HUDEP-2 (cell line): Measurements from ENCODE around the gene KRTAP10-4.
"Not testable (repeated sequence)": the region's sequence is repeated elsewhere in the genome, so short reads cannot be mapped to it uniquely, and the experiment has no call there.

Experiments used
- DNase-seq, 76 experiments: peaks; one replicate each; lab custom pipeline; 2025; ENCODE audit not compliant: unreplicated experiment in 76 of 76; lab: John Stamatoyannopoulos, UW

The KRTAP10-4 gene

DNA sequence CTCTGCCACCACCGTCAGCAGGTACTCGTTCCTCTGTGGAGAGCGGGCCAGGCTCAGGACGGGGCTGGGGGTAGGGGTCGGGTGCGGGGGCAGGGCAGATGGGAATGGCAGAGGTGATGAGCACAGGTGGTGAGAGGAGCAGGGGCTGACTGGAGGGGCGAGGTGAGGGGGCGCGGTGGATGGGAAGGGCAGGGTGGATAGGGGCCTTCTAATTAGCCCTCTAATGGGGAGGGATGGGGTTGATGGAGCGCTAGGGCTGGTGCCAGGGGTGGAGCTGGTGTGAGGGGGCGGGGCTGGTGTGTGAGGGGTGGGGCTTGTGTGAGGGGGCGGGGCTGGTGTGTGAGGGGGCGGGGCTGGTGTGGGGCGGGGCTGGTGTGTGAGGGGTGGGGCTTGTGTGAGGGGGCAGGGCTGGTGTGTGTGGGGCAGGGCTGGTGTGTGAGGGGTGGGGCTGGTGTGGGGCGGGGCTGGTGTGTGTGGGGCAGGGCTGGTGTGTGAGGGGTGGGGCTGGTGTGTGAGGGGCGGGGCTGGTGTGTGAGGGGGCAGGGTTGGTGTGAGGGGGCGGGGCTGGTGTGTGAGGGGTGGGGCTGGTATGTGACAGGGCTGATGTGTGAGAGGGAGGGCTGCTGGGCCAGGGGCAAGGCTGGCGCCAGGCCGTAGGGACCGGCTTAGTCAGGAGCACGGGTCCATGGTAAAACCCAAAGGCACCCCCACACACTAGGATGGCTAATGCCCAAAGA is 39.5 kb upstream of the KRTAP10-4 start:
- DNase-seq, result peak in 26 of 76 experiments; percentile 7 to 51 (median 30)

DNA sequence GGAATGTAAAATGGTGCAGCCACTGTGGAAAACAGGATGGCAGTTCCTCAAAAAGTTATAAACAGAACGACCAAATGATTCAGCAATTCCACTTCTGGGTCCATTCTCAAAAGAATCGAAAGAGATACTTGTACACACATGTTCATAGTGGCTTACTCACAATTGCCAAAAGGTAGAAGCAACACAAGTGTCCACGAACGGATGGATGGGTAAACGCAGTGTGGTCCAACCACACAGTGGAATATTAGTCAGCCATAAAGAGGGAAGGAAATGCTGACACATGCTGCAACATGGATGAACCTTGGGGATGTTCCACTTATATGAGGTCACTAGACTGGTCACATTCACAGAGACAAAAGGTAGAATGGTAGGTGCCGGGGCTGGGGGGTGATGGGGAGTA is 38.8 kb upstream of the KRTAP10-4 start:
- DNase-seq, result no peak

DNA sequence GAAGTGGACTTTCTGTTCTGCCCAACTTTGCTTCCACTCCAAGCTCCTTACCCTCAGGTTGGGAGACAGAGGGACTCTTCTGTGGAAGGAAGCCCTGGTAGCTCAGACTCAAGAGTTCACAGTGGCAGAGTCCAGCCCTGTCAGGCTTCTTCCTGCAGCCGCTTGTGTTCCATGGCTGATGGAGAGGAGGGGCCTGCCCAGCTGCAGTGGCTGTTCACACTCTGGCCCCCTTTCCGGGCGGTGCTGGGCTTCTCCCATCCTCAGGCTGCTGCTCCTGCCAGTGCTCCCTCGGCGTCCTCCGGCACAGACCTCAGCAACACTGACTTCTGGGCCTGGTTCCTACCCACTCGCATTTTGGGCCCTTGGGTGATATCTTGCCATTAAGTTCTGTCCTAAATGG is 37.6 kb upstream of the KRTAP10-4 start:
- no peak for DNase-seq

DNA sequence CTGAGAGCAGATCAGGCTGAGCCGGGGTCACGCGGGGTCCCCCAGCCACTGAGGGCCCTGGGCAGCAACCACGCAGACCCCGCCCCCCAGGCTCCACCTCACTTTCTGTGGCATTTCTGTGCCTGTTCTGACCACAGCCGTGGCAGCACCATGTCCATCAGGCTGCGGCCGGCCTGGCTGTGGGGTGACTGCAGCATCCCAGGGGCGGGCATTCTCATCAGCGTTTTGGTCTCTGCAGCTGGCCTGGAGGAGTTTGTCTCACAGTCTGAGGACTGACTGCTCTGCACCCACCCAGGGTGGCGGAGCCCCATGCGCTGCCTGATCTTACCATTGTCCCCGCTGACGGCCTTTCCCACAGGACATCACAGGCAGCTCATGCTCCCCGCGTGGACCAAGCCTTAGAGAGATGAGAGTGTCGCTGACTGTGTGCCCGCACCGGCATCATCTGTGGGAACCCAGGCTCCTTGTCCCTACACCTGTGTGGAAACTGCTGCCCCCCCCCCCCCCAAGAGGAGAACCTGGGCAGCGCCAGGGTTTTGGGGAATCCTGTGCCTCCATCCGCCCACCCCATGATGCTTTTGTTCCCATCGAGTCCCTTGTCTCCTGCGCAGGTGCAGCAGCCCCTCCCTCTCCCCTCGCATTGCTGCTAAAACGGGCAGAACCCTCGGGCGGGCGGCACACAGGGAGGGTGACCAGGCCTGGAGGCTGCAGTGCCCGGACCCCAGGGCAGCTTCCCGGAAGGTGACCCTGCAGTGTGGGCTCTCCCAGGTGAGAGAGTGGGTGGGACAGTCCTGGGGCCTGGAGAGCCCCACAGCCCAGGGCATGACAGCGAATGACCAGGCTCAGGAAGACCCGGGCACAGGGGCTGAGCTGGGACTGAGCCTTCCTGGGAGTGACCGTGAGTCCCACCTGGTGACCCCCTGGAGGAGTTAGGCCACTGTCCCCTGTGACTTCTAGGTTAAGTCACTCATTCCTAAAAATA is 35.3 kb upstream of the KRTAP10-4 start:
- no peak for DNase-seq

DNA sequence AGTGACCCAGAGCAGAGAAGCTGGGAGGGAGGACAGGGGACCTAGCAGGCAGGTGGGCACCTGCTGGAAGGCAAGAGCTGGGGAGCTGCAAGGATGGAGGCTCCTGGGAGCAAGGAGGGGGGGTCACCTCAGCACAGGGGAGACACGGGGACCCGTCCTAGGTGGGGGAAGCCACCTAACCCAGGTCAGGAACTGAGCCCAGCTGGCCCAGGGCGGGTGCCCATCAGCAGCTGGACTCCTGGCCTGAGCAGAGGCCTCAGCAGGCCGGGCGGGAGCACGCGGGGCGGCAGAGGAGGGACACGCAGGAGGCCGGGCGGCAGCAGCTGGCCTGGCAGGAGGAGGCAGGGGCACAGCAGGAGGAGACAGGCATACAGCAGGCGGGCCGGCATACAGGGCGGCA is 34.5 kb upstream of the KRTAP10-4 start:
- DNase-seq, result no peak

DNA sequence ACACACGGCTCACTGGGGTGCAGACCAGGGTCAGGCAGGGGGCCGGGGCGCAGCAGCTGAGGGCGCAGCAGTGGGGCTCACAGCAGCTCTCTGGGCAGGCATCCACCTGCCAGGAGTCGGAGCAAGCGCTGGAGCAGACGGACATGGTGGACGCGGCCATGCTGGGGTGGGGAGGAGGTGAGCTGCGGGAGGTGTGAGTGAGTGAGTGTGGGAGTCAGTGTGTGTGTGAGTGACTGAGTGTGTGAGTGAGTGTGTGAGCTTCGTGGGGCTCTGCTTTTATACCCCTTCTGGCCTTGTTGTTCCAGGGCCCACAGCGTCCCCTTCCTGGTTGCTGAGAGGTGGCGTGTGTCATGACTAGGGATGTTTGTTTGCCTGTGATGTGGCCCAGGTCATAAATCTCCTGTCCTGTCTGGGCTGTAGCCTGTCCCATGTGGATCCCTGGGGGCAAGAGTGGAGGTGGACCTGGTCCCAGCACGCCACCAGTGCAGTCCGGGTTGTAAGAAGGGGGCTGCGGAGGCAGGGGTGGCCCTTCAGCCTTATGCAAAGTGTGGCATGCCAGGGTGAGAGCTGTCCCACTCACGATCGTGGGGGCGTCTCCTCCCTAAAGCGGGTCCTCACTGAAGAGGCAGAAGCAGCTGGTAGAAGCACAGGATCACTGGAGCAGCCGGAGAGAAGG is 33.4 kb upstream of the KRTAP10-4 start, which contains the start of gene KRTAP10-1:
Gene KRTAP10-1, minus strand, starts transcription at position 205 of the 676 bp plus-strand sequence. Its CDS starts 45 bp downstream, at position 160.
- DNase-seq, result no peak

DNA sequence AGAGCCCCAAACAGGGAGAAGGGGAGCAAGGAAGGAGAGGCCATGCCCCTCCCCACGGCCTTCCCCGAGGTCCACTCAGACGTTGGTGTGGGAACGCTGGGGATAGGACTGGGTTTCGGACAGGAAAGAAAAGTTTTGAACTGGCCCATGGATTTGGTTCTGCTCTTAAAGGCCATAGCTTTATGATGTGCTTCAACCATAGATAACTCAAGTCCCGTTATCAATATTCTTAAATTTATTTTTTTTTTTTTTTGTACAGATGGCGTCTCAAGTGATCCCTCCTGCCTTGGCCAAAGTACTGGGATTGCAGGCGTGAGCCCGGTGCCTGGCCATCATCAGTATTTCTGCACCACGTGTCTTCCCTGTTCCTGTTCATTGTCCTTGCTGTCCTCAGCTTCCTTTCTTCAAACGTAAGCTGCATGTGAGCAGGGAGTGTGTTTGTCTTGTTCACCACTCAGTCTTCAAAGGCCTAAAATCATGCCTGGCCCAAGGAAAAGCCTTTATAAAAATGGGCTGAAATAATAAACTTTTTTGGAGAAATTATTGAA is 32.7 kb upstream of the KRTAP10-4 start:
- no peak for DNase-seq

DNA sequence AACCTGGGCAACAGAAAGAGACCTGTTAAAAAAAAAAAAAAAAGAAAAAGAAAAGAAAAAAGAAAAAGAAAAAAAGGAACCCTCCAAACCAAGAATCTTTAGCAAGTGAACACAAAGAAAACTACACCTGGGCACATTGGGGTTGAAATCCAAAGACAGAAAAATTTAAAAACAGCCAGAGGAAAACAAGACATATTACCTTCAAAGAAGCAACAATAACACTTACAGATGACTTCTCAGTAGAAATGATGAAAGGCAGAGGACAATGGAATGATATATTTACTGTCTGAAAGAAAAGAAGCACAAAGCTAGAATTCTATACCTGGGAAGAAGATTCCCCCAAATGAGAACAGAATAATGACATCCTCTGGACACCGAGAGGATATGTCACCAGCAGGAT is 30.8 kb upstream of the KRTAP10-4 start:
- no peak for DNase-seq

DNA sequence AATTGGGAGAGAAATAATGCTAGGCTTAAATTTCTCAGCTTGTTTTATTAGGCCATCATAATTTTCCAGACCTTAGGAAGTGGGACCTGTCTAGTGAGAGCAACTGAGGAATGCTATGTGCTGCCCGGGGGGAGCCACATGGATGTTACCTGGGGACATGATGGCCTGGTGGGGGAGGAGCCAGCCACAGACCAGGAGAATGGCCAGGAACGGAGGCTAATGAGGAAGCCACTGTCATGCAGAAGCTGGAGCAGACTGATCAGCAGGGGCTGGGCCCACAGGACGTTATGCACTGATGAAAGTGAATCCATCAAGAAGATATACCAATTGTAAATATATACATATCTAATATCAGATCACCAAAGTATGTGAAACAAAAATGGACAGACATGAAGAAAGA is 29.0 kb upstream of the KRTAP10-4 start:
- DNase-seq, result no peak

DNA sequence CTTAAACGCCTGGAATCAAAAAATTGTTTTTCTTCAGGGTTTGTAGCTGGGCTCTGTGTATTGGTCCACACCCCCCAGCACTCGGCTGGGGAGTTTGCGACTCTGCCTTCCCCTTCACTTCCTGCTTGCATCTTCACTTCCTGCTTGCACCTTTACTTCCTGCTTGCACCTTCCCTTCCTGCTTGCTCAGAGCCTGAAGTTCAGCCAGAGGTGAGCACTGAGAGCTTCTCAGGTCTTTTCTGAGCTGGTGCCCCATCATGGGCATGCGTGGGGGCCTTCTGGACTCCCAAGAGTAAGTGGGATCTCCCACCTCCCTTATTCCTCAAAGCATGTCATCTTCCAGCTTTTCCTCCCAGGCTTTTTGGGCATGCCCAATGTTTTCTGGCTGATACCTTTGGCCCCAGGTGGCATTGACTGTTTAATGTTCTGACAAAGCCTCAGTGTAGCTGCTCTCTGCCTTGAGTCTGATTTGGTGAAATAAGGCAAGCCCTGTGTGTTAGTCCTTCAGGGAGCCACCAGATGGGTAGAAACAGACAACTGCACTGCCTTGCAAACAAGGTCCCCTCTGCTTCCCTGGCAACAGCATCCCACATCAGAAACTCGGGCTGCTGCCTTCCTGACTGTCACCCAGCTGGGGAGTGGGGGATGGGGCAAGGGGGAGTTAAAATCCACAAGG is 25.7 kb upstream of the KRTAP10-4 start:
- no peak for DNase-seq

DNA sequence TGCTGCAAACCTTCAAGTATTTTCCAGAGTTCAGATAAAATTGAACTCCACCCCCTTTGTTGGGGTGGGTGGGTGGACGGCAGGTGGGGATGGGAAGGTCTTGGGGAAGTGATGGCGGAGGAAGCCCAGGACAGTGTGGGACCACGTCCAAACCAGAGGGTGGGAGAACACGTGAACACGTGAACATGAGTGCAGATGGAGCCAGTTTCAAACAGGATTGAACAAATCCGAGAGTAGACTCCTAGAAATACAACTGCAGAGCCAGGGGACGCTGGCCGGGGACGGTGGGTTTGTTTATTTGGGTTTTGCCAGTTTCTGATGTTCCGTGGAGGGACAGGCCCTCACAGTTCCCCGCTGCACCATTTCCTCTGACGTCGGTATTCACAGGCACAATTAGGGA is 25.1 kb upstream of the KRTAP10-4 start:
- DNase-seq, result no peak

DNA sequence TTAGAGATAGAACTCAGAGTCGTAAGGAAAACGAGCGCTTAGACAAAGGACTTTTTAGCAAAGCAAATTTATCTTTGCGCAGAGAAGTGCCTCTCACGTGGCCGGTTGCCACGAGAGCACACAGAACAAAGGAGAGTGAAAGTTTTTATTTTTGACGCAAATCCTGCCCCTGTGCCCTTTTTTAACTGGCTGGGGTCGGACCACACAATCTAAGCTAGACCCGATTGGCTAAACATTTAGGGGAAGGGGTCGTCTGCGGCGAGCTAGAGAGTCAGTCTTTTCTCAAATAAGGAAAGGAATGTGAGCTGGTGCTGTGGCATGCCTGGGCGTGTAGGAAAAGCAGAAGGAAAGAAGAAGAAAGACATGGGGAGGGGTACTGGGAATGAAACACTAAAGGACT is 24.6 kb upstream of the KRTAP10-4 start:
- no peak for DNase-seq

DNA sequence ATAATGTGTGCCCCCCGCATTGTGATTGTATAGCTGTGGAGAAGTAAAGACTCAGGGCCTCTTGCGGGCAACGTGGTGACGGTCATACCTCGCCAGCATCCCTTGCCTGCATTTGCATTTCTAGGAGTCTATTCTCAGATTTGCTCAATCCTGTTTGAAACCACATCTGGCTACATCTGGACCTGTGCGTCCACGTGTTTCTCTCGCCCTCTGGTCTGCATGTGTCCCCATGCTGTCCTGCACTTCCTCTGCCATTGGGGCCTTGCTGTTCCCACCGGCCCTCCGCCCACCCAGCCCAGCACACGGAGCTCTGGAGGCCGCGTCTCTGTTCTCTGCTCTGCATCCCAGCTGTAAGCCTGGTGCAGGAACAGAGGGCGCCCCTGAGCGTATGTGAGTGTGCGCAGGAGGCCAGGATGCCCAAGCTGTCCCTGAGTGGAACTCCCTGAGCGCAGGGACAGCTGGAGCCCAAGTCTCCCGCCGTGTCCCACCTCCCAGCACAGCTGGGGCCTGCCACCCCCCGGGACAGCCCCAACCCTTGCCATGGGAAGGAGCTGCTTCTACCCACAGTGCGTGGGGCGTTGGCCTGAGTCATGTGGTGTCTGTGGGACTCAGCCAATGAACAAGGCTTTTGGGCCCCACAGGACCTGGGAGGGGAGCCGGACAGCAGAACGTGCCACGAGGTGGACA is 23.9 kb upstream of the KRTAP10-4 start:
- DNase-seq, result no peak

DNA sequence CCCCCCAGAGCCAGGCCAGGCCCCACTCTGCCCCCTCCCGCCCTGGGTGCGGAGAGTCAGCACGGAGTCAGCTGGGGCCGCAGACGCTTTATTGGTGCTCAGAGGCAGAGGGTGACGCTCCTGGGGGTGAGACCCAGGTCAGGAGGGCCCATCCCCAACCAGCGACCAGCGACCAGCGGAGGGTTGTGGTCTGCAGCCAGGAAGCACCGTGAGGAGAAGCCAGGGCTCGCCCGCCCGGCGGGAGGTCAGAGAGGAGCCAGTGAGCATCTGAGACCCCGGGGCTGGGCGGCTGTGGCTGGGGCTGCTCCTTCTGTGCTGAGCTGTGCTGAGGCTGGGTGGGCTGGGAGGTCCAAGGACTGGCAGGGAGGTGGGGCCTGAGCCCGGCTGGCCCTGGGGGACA is 23.2 kb upstream of the KRTAP10-4 start:
- not testable (repeated sequence) for DNase-seq

DNA sequence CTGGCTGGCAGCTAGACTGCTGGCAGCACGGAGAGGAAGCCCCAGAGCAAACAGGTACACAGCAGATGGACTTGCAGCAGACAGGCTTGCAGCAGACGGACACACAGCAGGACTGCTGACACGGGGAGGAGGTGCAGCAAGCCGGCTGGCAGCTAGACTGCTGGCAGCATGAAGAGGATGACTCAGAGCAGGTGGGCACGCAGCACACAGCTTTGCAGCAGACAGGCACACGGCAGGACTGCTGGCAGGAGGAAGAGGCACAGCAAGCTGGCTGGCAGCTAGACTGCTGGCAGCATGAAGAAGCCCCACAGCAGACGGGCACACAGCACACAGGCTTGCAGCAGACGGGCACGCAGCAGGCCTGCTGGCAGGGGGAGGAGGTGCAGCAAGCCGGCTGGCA is 22.7 kb upstream of the KRTAP10-4 start:
- no peak for DNase-seq

DNA sequence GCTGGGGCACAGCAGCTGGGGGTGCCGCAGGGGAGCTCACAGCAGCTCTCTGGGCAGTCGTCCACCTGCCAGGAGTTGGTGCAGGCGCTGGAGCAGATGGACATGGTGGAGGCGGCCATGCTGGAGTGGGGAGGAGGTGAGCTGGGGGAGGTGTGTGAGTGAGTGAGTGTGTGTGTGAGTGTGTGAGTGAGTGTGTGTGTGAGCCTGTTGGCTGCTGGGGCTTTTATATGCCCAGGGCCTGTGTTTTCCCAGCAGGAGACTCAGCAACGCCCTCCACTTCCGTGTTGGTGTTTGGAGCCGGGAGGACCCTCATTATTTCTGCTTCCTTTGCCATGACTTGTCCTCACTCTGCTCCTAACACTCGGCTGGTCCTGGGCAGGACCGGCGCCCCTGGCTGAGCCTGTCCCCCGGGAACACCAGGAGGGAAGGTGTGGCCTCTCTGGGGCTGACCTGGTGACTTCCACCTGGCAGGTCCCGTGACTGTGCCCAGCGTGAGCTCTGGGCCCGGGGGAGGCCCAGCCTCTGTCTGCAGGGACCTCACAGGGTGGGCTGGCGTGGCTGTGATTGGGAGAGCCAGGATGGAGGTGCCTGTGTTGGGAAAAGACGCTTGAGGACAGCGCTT is 22.1 kb upstream of the KRTAP10-4 start, which contains the start of gene KRTAP10-2:
Gene KRTAP10-2, minus strand, starts transcription at position 166 of the 622 bp plus-strand sequence. Its CDS starts 47 bp downstream, at position 119.
- DNase-seq, result no peak

DNA sequence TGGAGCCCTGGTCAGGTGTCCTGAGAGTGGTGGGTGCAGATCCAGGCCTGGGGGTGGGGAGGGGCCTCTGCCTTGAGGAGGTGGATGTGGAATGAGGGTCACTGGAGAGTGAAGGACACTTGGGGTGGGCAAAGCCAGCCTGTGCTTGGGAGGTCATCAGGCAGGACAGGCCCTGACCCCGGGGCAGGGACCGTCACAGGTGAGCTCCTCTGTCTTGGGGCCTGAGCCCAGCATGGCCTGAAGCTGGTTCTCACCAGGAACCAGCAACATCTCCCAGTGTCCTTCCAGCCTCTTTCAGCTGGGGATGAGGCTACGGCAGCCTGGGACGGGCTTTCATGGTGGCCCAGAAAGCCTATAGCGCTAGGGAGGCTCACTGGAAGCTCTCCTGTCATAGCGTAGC is 21.4 kb upstream of the KRTAP10-4 start:
- no peak for DNase-seq

DNA sequence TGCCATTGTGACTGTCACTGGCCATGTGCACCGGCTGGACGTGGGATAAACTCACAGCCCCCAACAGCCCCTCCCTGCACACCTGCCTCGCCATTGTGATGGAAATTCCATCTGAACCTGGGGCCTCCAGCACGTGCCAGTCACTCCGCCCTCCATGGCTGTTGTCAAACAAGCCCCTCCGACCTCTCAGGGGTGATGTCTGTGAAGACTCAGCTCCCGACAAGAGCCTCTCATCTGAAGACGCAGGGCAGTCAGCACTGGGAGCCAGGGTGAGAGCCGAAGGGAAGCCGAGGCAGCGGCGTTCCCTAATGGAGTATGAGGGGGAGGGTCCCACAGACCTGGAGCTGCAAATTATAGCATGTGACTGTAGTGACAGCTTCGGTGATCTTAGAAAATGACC is 20.8 kb upstream of the KRTAP10-4 start:
- DNase-seq, result no peak

DNA sequence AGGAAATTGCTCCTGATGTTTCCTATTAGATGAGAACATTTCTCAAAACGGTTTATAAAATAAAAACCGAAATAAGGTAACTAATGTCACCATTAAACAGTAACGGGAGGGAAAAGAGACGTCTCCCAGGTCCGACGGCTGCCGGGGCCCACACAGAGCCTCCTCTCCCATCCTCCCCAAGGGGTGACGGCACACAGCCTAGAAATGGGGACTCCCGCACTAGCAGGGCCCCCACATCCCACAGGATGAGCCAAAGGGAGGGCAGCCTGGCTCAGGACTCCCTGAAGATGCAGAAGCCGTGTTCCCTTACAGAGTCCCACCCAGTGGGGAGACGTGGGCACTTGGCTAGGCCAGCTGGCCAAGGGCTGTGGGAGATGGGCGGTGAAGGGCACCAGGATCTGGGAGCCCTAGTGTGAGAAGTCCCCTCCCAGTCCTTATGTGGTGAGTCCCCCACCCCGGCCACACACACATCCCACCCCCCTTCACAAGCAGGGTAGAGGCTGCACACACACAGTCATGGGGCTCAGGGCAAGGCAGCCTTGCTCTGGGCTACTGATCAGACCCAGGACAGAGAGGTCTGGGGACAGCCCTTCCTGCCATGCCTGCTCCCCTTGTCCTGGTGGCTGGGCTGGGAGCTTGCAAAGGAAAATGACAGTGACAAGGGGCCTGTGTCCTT is 18.2 kb upstream of the KRTAP10-4 start:
- no peak for DNase-seq
